ENCODE results near the gene SBF2. TPM values are rescaled to one million over a fixed set of nuclear protein-coding genes. Genes with fewer than 3 reads are reported as not detected.
"Not testable (repeated sequence)": the region's sequence is repeated elsewhere in the genome, so short reads cannot be mapped to it uniquely, and the experiment has no call there.

SBF2 gene
- total RNA-seq, 4 donors from 2014 or later = 42.3 to 106 (median 45.3) TPM

- TF ChIP-seq POLR2AphosphoS5 (IDR thresholded peaks at IDR 0.05) (no peak), CTCF (IDR thresholded peaks at IDR 0.05) (no peak), EP300 (IDR thresholded peaks at IDR 0.05) (no peak), POLR2A (IDR thresholded peaks at IDR 0.05) (no peak)
- Histone ChIP-seq H3K36me3 (no peaks in the 10 kb centered on the region), H3K4me3 (no peak overlapping the region), H3K27me3 (no peaks in the 10 kb centered on the region), H3K9me3 (no peaks in the 10 kb centered on the region), H3K27ac (no peak overlapping the region), H3K4me1 (peaks cover 19% of the 10 kb centered on the region)
- WGBS = 82% methylated on average over 3 of the region's 3 CpGs
- DNase-seq (ENCODE audit: low spot score in 2 of 2) = no peak
Observed at GRCh38 chr11:10091314-10092045, 202.5 kb downstream of the SBF2 start.

GRCh38 chr11:10087923-10088225 is 206.1 kb downstream of the SBF2 start:
- not testable (repeated sequence) for H3K27ac ChIP-seq; H3K36me3 ChIP-seq; H3K27me3 ChIP-seq; H3K4me3 ChIP-seq; H3K9me3 ChIP-seq; DNase-seq (ENCODE audit: low spot score in 2 of 2)
- H3K4me1 ChIP-seq = peaks cover 21% of the 10 kb centered on the region
- WGBS = 70% methylated on average over 4 of the region's 4 CpGs

GRCh38 chr11:10087186-10087922 is 206.7 kb downstream of the SBF2 start:
- no peak for DNase-seq (ENCODE audit: low spot score in 2 of 2)
- no peaks in the 10 kb centered on the region for H3K36me3 ChIP-seq
- H3K4me1 ChIP-seq = peaks cover 21% of the 10 kb centered on the region
- no peak overlapping the region for H3K4me3 ChIP-seq
- no peaks in the 10 kb centered on the region for H3K9me3 ChIP-seq
- no peak for TF ChIP-seq CTCF (IDR thresholded peaks at IDR 0.05)
- TF ChIP-seq EP300 (IDR thresholded peaks at IDR 0.05) = no peak
- no peak for TF ChIP-seq POLR2A (IDR thresholded peaks at IDR 0.05)
- no peak for TF ChIP-seq POLR2AphosphoS5 (IDR thresholded peaks at IDR 0.05)
- 16% methylated on average over 1 of the region's 1 CpG for WGBS
- H3K27ac ChIP-seq = no peak overlapping the region
- H3K27me3 ChIP-seq = no peaks in the 10 kb centered on the region

GRCh38 chr11:10080138-10080537 is 213.9 kb downstream of the SBF2 start:
- Histone ChIP-seq H3K4me3 (no peak overlapping the region), H3K4me1 (no peaks in the 10 kb centered on the region), H3K36me3 (no peaks in the 10 kb centered on the region), H3K27me3 (no peaks in the 10 kb centered on the region), H3K27ac (no peak overlapping the region), H3K9me3 (peaks cover 11% of the 10 kb centered on the region)
- TF ChIP-seq POLR2AphosphoS5 (IDR thresholded peaks at IDR 0.05) (no peak), EP300 (IDR thresholded peaks at IDR 0.05) (no peak), POLR2A (IDR thresholded peaks at IDR 0.05) (no peak), CTCF (IDR thresholded peaks at IDR 0.05) (no peak)
- over 99% methylated on average over 4 of the region's 4 CpGs for WGBS
- DNase-seq (ENCODE audit: low spot score in 2 of 2) = no peak

GRCh38 chr11:10076458-10077141 is 217.4 kb downstream of the SBF2 start:
- DNase-seq (ENCODE audit: low spot score in 2 of 2) = no peak
- 46% methylated on average over 6 of the region's 6 CpGs for WGBS
- TF ChIP-seq CTCF (IDR thresholded peaks at IDR 0.05) (peak in 1 of 2 donors; percentile 38), POLR2AphosphoS5 (IDR thresholded peaks at IDR 0.05) (no peak)
- no peak overlapping the region for H3K27ac ChIP-seq
- H3K4me3 ChIP-seq = no peak overlapping the region
- no peaks in the 10 kb centered on the region for H3K27me3 ChIP-seq
- no peaks in the 10 kb centered on the region for H3K36me3 ChIP-seq
- no peaks in the 10 kb centered on the region for H3K4me1 ChIP-seq
- peaks cover 11% of the 10 kb centered on the region for H3K9me3 ChIP-seq
